ENCODE data around the gene PMF1.

GRCh38 chr1:156247460-156248322 is 34.9 kb downstream of the PMF1 start, which contains the start of gene PAQR6:
- TF ChIP-seq, protein P1, sequence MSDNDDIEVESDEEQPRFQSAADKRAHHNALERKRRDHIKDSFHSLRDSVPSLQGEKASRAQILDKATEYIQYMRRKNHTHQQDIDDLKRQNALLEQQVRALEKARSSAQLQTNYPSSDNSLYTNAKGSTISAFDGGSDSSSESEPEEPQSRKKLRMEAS (IDR thresholded peaks at IDR 0.05): no peak
- no peak for TF ChIP-seq GABPA (IDR thresholded peaks at IDR 0.05 in 1 of 2, conservative IDR thresholded peaks at IDR 0.05 in 1 of 2)
- TF ChIP-seq CTCF (IDR thresholded peaks at IDR 0.05; ENCODE audit: low read depth, low read length, missing input control): no peak
- TF ChIP-seq, protein P2, sequence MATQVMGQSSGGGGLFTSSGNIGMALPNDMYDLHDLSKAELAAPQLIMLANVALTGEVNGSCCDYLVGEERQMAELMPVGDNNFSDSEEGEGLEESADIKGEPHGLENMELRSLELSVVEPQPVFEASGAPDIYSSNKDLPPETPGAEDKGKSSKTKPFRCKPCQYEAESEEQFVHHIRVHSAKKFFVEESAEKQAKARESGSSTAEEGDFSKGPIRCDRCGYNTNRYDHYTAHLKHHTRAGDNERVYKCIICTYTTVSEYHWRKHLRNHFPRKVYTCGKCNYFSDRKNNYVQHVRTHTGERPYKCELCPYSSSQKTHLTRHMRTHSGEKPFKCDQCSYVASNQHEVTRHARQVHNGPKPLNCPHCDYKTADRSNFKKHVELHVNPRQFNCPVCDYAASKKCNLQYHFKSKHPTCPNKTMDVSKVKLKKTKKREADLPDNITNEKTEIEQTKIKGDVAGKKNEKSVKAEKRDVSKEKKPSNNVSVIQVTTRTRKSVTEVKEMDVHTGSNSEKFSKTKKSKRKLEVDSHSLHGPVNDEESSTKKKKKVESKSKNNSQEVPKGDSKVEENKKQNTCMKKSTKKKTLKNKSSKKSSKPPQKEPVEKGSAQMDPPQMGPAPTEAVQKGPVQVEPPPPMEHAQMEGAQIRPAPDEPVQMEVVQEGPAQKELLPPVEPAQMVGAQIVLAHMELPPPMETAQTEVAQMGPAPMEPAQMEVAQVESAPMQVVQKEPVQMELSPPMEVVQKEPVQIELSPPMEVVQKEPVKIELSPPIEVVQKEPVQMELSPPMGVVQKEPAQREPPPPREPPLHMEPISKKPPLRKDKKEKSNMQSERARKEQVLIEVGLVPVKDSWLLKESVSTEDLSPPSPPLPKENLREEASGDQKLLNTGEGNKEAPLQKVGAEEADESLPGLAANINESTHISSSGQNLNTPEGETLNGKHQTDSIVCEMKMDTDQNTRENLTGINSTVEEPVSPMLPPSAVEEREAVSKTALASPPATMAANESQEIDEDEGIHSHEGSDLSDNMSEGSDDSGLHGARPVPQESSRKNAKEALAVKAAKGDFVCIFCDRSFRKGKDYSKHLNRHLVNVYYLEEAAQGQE (IDR thresholded peaks at IDR 0.05): no peak
- TF ChIP-seq TAF1 (conservative IDR thresholded peaks at IDR 0.05): no peak

Measured in liver (tissue), 3 donors.